GM12801 (cell line): Measurements from ENCODE around the gene ARNT2.

Experiments used
- TF ChIP-seq, protein P1 (sequence below): IDR thresholded peaks from one replicate; pipeline ENCODE4 v1.5.1; 2011; ENCODE audit warnings: control low read depth; ENCODE audit not compliant: insufficient read length; ENCODE audit errors: extremely low read depth

Gene ARNT2

GRCh38 chr15:80594091-80594889 lies 190.1 kb downstream of the ARNT2 start:
- TF ChIP-seq, protein P1, sequence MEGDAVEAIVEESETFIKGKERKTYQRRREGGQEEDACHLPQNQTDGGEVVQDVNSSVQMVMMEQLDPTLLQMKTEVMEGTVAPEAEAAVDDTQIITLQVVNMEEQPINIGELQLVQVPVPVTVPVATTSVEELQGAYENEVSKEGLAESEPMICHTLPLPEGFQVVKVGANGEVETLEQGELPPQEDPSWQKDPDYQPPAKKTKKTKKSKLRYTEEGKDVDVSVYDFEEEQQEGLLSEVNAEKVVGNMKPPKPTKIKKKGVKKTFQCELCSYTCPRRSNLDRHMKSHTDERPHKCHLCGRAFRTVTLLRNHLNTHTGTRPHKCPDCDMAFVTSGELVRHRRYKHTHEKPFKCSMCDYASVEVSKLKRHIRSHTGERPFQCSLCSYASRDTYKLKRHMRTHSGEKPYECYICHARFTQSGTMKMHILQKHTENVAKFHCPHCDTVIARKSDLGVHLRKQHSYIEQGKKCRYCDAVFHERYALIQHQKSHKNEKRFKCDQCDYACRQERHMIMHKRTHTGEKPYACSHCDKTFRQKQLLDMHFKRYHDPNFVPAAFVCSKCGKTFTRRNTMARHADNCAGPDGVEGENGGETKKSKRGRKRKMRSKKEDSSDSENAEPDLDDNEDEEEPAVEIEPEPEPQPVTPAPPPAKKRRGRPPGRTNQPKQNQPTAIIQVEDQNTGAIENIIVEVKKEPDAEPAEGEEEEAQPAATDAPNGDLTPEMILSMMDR = no peak

- TF ChIP-seq, protein P1 = no peak
Observed at GRCh38 chr15:80595396-80595795, 191.2 kb downstream of the ARNT2 start.

- TF ChIP-seq, protein P1 = no peak
Observed at GRCh38 chr15:80596521-80596976, 192.4 kb downstream of the ARNT2 start.

DNA sequence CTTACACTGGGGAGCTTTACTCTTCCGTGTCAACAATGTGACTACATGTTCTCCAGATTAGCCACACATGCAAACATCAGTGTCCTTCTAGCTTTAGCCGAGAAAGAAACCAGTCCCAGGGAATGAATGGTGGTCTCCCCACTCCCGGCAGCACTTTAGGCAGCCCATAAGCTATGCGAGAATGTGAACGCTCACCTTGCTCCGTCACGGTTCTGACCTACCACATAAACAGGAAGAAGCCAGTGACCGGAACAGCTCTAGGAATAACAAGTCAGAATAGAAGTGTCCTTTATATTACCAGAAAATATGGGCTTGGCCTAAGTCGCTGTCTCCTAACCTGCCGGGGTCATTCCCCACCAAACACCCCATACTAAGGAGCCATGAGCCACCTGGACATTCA lies 192.9 kb downstream of the ARNT2 start:
- TF ChIP-seq, protein P1 = no peak

- TF ChIP-seq, protein P1 = no peak
Observed at GRCh38 chr15:80599359-80599758, 195.2 kb downstream of the ARNT2 start.

GRCh38 chr15:80600626-80601025 lies 196.4 kb downstream of the ARNT2 start:
- TF ChIP-seq, protein P1 = no peak

DNA sequence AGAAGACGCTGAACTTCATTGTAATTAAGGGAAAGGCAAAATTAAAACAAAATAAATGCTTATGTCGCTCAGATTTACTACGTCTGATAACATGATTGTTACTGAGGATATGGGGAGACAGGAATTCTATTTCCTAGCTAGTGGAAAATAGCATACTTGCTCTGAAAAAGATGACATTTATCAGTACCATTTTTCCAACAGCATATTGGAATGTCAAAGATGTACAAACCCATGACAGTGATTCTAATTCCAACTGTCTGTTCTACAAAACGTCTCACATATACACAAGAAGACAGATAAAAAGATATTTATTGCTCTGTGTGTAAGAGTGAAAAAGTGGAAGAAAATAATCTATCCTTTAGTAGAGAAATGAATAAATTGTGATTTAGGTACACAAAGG lies 197.1 kb downstream of the ARNT2 start:
- TF ChIP-seq, protein P1 = no peak
